ENCODE measurements around the gene NHSL2.

Gene NHSL2

GRCh38 chrX:72100051-72100755 lies 189.6 kb downstream of the NHSL2 start:
- no peak for TF ChIP-seq CTCF (IDR thresholded peaks at IDR 0.05; ENCODE audit: borderline replicate concordance, extremely low read depth, low read length, poor library complexity, severe bottlenecking)
- no peak overlapping the region for H2AFZ ChIP-seq (ENCODE audit: low read depth, low read length)
- no peaks in the 10 kb centered on the region for H4K20me1 ChIP-seq (ENCODE audit: insufficient read depth, low read length)
- no peaks in the 10 kb centered on the region for H3K4me1 ChIP-seq (ENCODE audit: insufficient read depth, low read length)
- no peak overlapping the region for H3K4me3 ChIP-seq (ENCODE audit: low read depth in 1 of 2, low read length in 2 of 2)
- no peak overlapping the region for H3K4me2 ChIP-seq (ENCODE audit: insufficient read depth, low read length)
- H3K27me3 ChIP-seq (ENCODE audit: insufficient read depth, low read length, poor library complexity) = peaks cover 5% of the 10 kb centered on the region
- no peaks in the 10 kb centered on the region for H3K36me3 ChIP-seq (ENCODE audit: insufficient read depth, low read length)
- H3K79me2 ChIP-seq (ENCODE audit: insufficient read depth, low read length) = no peaks in the 10 kb centered on the region
- H3K9ac ChIP-seq (ENCODE audit: low read depth, low read length) = no peak overlapping the region
- ATAC-seq (ENCODE audit: insufficient read depth, low read depth) = no peak
- DNase-seq = no peak
- H3K27ac ChIP-seq (ENCODE audit: low read length) = no peak overlapping the region
- no peaks in the 10 kb centered on the region for H3K9me3 ChIP-seq (ENCODE audit: insufficient read depth, low read length, severe bottlenecking)

- Histone ChIP-seq H3K4me2 (ENCODE audit: insufficient read depth, low read length) (no peak overlapping the region), H3K27ac (ENCODE audit: low read length) (no peak overlapping the region), H2AFZ (ENCODE audit: low read depth, low read length) (no peak overlapping the region), H3K4me1 (ENCODE audit: insufficient read depth, low read length) (no peaks in the 10 kb centered on the region), H4K20me1 (ENCODE audit: insufficient read depth, low read length) (no peaks in the 10 kb centered on the region), H3K79me2 (ENCODE audit: insufficient read depth, low read length) (no peaks in the 10 kb centered on the region), H3K4me3 (ENCODE audit: low read depth in 1 of 2, low read length in 2 of 2) (no peak overlapping the region), H3K36me3 (ENCODE audit: insufficient read depth, low read length) (no peaks in the 10 kb centered on the region), H3K9ac (ENCODE audit: low read depth, low read length) (no peak overlapping the region), H3K27me3 (ENCODE audit: insufficient read depth, low read length, poor library complexity) (peaks cover 5% of the 10 kb centered on the region), H3K9me3 (ENCODE audit: insufficient read depth, low read length, severe bottlenecking) (no peaks in the 10 kb centered on the region)
- ATAC-seq (ENCODE audit: insufficient read depth, low read depth) = peak; percentile 95
- no peak for TF ChIP-seq EZH2 (IDR thresholded peaks at IDR 0.05; ENCODE audit: borderline replicate concordance, low read depth, low read length, severe bottlenecking)
- TF ChIP-seq CTCF (IDR thresholded peaks at IDR 0.05; ENCODE audit: borderline replicate concordance, extremely low read depth, low read length, poor library complexity, severe bottlenecking) = no peak
- peak; percentile 62 for DNase-seq
These were observed 190.2 kb downstream of the NHSL2 start for GRCh38 chrX:72100824-72101351.

- ATAC-seq (ENCODE audit: insufficient read depth, low read depth) = no peak
- H3K9me3 ChIP-seq (ENCODE audit: insufficient read depth, low read length, severe bottlenecking) = no peaks in the 10 kb centered on the region
- no peak for DNase-seq
- no peak overlapping the region for H3K4me2 ChIP-seq (ENCODE audit: insufficient read depth, low read length)
- TF ChIP-seq EZH2 (IDR thresholded peaks at IDR 0.05; ENCODE audit: borderline replicate concordance, low read depth, low read length, severe bottlenecking) = no peak
- TF ChIP-seq CTCF (IDR thresholded peaks at IDR 0.05; ENCODE audit: borderline replicate concordance, extremely low read depth, low read length, poor library complexity, severe bottlenecking) = no peak
- H3K27me3 ChIP-seq (ENCODE audit: insufficient read depth, low read length, poor library complexity) = peaks cover 5% of the 10 kb centered on the region
- H3K79me2 ChIP-seq (ENCODE audit: insufficient read depth, low read length) = no peaks in the 10 kb centered on the region
- no peaks in the 10 kb centered on the region for H4K20me1 ChIP-seq (ENCODE audit: insufficient read depth, low read length)
- H3K4me3 ChIP-seq (ENCODE audit: low read depth in 1 of 2, low read length in 2 of 2) = no peak overlapping the region
- H3K4me1 ChIP-seq (ENCODE audit: insufficient read depth, low read length) = no peaks in the 10 kb centered on the region
- no peaks in the 10 kb centered on the region for H3K36me3 ChIP-seq (ENCODE audit: insufficient read depth, low read length)
- H3K9ac ChIP-seq (ENCODE audit: low read depth, low read length) = no peak overlapping the region
- H3K27ac ChIP-seq (ENCODE audit: low read length) = no peak overlapping the region
- H2AFZ ChIP-seq (ENCODE audit: low read depth, low read length) = no peak overlapping the region
These were observed 191.0 kb downstream of the NHSL2 start for GRCh38 chrX:72101597-72102037.

Data from DND-41 (cell line).